BJ (cell line): ENCODE measurements around the gene LRRC32. TPM values are rescaled to one million over a fixed set of nuclear protein-coding genes. Genes with fewer than 3 reads are reported as not detected.

Experiments used
- CTCF ChIA-PET: fragments of 350-600 bp; formaldehyde crosslinking; extraction: SDS; loops from one replicate; lab custom pipeline; 2021; ENCODE audit warnings: antibody characterized with exemption, inconsistent platforms; lab: Yijun Ruan, JAX
- POLR2A ChIA-PET: fragments of 300-600 bp; sonication (Branson Sonifier 250); formaldehyde crosslinking; extraction: SDS; loops from one replicate; lab custom pipeline; 2021; ENCODE audit warnings: antibody characterized with exemption; lab: Charles Lee
- DNase-seq: peaks from one replicate; pipeline ENCODE4 v3.0.0-alpha.2; 2011; ENCODE audit warnings: low read depth
- H3K27me3 ChIP-seq: 2 replicates; pipeline ENCODE4 v1.6.0; 2011; ENCODE audit warnings: low read length; ENCODE audit not compliant: control insufficient read depth, insufficient read depth
- H3K36me3 ChIP-seq: 2 replicates; pipeline ENCODE4 v1.5.1; 2011; ENCODE audit warnings: low read length; ENCODE audit not compliant: control insufficient read depth, insufficient read depth
- H3K4me3 ChIP-seq: 2 replicates; pipeline ENCODE4 v1.5.1; 2011; ENCODE audit warnings: low read depth, mild to moderate bottlenecking, control low read depth, low read length
- polyA plus RNA-seq: library from polyadenylated mRNA; depleted of rRNA; stranded (reverse); fragments of >200 nt; gene quantifications from 2 replicates; pipeline ENCODE4 v1.2.3, GENCODE V29; 2011
- TF ChIP-seq, protein P1 (sequence below): IDR thresholded peaks from 2 replicates; pipeline ENCODE4 v1.5.1; 2011; ENCODE audit warnings: low read depth, mild to moderate bottlenecking, control low read depth, inconsistent platforms, low read length, moderate library complexity; ENCODE audit not compliant: insufficient read depth

The LRRC32 gene
- polyA plus RNA-seq, 1 experiment: 1.9 TPM

DNA sequence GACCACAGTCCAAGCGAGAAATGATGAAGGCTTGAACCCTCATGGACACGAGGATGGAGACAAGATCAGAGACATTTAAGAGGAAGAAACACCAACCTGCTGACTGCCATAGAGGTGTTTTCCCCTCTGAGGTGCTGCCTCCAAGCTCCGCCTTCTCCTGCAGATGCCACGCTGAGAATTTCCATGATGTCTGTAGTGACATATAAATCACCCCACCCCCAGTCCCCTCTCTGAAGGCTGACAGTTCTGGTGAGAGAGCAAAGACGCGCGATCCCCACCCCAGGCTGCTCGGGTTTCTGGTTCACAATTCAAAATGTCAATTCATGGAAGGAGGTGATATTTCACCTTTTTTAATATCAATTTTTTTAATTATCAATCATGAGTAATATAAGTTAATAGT lies 28.2 kb downstream of the LRRC32 start:
- H3K4me3 ChIP-seq: no peak overlapping the region
- DNase-seq: no peak
- peaks cover 12% of the 10 kb centered on the region for H3K27me3 ChIP-seq
- POLR2A ChIA-PET: no interaction called here
- no peaks in the 10 kb centered on the region for H3K36me3 ChIP-seq
- TF ChIP-seq, protein P1, sequence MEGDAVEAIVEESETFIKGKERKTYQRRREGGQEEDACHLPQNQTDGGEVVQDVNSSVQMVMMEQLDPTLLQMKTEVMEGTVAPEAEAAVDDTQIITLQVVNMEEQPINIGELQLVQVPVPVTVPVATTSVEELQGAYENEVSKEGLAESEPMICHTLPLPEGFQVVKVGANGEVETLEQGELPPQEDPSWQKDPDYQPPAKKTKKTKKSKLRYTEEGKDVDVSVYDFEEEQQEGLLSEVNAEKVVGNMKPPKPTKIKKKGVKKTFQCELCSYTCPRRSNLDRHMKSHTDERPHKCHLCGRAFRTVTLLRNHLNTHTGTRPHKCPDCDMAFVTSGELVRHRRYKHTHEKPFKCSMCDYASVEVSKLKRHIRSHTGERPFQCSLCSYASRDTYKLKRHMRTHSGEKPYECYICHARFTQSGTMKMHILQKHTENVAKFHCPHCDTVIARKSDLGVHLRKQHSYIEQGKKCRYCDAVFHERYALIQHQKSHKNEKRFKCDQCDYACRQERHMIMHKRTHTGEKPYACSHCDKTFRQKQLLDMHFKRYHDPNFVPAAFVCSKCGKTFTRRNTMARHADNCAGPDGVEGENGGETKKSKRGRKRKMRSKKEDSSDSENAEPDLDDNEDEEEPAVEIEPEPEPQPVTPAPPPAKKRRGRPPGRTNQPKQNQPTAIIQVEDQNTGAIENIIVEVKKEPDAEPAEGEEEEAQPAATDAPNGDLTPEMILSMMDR: no peak
- CTCF ChIA-PET: no interaction called here

DNA sequence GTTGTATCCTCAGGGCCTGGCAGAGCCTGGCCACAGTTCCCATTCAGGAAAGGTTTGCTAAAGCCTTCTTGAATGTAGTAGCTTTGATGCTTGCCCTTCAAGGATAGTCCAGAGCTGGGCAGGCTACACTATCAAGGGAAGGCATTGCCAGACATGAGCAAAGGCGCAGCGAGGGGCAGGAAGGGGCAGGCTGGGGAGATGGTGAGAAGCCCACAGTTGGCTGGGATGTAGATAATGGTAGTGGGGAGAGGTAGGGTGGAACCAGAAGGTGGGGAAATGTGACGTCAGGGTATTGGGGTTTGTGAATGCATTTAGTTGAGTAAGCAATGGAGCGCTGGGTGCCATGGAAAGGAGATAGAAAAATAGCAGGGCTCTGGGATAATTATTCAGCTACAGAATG lies 28.6 kb downstream of the LRRC32 start:
- ChIA-PET POLR2A (no interaction called here), CTCF (no interaction called here)
- peaks cover 13% of the 10 kb centered on the region for H3K27me3 ChIP-seq
- no peaks in the 10 kb centered on the region for H3K36me3 ChIP-seq
- H3K4me3 ChIP-seq: no peak overlapping the region
- TF ChIP-seq, protein P1: no peak
- no peak for DNase-seq

DNA sequence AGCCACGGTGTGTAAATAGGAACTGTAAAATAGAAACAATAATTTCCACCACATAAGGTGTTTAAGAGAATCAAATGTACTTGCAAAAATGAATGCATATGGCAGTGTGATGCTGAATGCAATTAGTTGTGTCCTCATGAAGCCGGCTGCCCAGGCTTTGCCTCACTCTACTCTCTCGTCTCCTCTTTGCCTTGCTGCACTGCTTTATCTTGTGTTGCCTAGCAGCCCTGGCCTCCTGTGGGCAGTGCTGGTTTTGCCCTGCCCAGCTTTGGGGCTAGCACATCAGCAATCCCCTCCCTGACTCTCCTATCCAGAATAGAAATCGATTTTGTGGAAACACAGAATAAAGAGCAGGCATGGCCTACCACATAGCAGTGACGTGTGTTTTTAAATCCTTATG lies 30.0 kb downstream of the LRRC32 start:
- no peak for DNase-seq
- H3K4me3 ChIP-seq: no peak overlapping the region
- ChIA-PET POLR2A (no interaction called here), CTCF (no interaction called here)
- peaks cover 13% of the 10 kb centered on the region for H3K27me3 ChIP-seq
- TF ChIP-seq, protein P1: no peak
- no peaks in the 10 kb centered on the region for H3K36me3 ChIP-seq

DNA sequence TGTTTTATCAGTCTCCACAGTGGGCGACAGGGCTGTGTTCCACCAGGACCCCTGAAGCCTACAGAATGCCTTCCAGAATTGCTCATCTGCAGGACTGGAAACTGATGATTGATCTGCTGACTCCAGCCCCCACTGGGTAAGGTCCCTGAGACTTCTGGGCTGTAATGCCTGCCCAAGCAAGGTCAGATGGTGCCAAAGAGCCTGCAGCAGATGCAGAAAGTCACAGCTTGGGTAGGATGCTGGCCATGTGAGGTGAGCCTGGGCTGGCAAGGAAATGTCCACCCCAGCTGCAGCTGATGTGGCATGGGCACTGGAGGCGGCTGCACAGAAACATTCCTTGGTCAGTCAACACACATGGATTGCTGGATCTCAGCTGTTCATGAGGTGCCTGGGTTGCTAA lies 30.9 kb downstream of the LRRC32 start:
- Histone ChIP-seq H3K27me3 (peaks cover 16% of the 10 kb centered on the region), H3K36me3 (no peaks in the 10 kb centered on the region), H3K4me3 (no peak overlapping the region)
- ChIA-PET POLR2A (no interaction called here), CTCF (no interaction called here)
- no peak for DNase-seq
- TF ChIP-seq, protein P1: no peak

DNA sequence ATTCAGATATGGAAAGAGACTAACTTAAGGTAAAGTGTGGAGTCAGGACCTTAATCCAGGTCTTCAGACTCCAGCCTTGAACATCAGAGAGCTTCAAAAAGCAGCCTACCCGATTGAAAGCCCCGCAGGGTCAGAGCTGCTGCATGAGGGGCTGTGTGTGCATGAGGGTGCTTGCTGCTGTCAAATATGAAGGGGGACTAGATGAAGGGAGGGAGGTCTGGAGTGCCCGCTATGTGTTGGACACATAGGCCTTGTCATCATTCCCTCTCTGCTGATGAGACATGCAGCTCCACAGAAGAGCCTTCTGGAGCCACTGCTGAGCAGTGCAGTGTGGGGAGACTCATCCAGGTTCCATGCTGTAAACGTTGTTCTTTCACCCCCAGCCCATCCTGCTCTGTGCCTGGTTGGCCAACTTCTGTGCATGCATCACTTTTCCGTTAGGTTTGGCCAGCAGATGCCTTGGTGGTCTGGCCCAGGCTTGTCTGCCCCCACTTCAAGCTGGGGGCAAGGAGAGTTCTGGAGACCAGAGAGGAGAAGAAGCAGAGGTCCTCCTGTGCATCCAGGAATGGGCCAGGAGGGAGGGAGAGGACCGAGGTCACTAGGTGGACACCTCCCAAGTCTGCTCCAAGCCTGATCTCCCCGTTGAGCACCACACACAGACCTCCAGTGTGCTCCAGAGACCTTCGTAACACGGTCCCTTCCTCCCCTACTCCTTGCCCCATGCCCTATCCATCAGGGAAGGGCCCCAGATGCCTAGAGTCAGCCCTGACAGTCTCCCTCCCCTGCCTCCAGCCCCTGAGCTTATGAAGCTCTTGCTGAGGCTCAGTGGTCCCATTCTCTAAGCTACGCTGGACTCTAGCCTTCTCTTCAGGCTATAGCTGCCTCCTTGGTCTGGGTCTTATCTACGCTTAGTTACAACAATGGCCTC lies 32.0 kb downstream of the LRRC32 start:
- CTCF ChIA-PET: interaction anchor here (1.5 kb wide), 1 partner anchor 37 kb away, joined by 4 read pairs; no protein-coding TSS in a partner anchor
- Histone ChIP-seq H3K27me3 (peaks cover 16% of the 10 kb centered on the region), H3K36me3 (no peaks in the 10 kb centered on the region), H3K4me3 (no peak overlapping the region)
- POLR2A ChIA-PET: no interaction called here
- TF ChIP-seq, protein P1: no peak
- DNase-seq: no peak
